ENCODE data around the gene INTS3.

Gene INTS3

GRCh38 chr1:153727463-153728304 is at the start of gene INTS3:
INTS3 (plus strand) TSS chr1:153728050; CDS start chr1:153728635, 585 bp downstream.
- peak; percentile 99 for ATAC-seq

- peak; percentile 42 to 48 for ATAC-seq
Observed at GRCh38 chr1:153678519-153679336, 49.1 kb upstream of the INTS3 start, which contains the start of gene NPR1. NPR1 (plus strand) TSS chr1:153678688; CDS start chr1:153679109, 421 bp downstream.

- ATAC-seq: peak; percentile 45 to 64
Observed at GRCh38 chr1:153679337-153680119, 48.3 kb upstream of the INTS3 start.

GRCh38 chr1:153680120-153680403 is 47.8 kb upstream of the INTS3 start:
- no peak for ATAC-seq

- ATAC-seq: no peak
Observed at GRCh38 chr1:153682730-153683129, 45.1 kb upstream of the INTS3 start.

GRCh38 chr1:153683854-153684253 is 44.0 kb upstream of the INTS3 start:
- ATAC-seq: no peak

GRCh38 chr1:153684892-153685291 is 43.0 kb upstream of the INTS3 start:
- no peak for ATAC-seq

GRCh38 chr1:153685544-153686340 is 42.1 kb upstream of the INTS3 start:
- no peak for ATAC-seq

GRCh38 chr1:153687346-153688125 is 40.3 kb upstream of the INTS3 start:
- no peak for ATAC-seq

- no peak for ATAC-seq
Observed at GRCh38 chr1:153688276-153688675, 39.6 kb upstream of the INTS3 start.

- ATAC-seq: no peak
Observed at GRCh38 chr1:153688736-153689328, 39.0 kb upstream of the INTS3 start.

GRCh38 chr1:153693466-153693865 is 34.4 kb upstream of the INTS3 start:
- no peak for ATAC-seq

GRCh38 chr1:153696741-153697140 is 31.1 kb upstream of the INTS3 start:
- no peak for ATAC-seq

- no peak for ATAC-seq
Observed at GRCh38 chr1:153697191-153698019, 30.4 kb upstream of the INTS3 start.

- ATAC-seq: no peak
Observed at GRCh38 chr1:153698020-153698922, 29.6 kb upstream of the INTS3 start.

- no peak for ATAC-seq
Observed at GRCh38 chr1:153698923-153699714, 28.7 kb upstream of the INTS3 start.

GRCh38 chr1:153699768-153700167 is 28.1 kb upstream of the INTS3 start:
- no peak for ATAC-seq

GRCh38 chr1:153705484-153705883 is 22.4 kb upstream of the INTS3 start:
- no peak for ATAC-seq
